Hair follicle dermal papilla cell (primary cell): Measurements from ENCODE around the gene FAM47B. TPM values are rescaled to one million over a fixed set of nuclear protein-coding genes. Genes with fewer than 3 reads are reported as not detected.

ENCODE experiments used
- total RNA-seq: library from RNA; depleted of rRNA; stranded (reverse); fragments of >200 nt; gene quantifications from 2 replicates; pipeline ENCODE4 v1.2.3, GENCODE V29; 2012

The FAM47B gene
- total RNA-seq = not detected in 2 replicates

DNA sequence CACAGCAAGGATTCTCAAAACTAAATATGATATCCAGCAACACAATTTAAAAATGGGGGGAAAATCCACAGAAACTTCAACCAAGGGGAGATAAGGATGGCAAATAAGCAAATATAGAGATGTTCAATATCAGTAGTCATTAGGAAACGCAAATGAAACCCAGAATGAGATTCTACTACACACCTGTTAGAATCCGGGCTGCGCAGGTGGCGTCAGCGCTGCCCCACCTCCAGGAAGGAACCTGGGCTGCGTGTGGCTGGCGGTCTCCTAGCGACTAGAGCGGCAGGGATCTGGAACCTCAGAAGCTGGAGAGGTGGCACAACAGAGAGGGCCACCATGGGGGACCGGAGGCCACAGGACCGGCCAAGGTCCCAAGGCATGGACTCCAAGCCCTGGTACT lies at the start of gene FAM47B:
Gene FAM47B (plus strand): TSS at position 301 of the 400 bp plus-strand sequence. CDS start 36 bp downstream, at position 337.

